ENCODE results near the gene VSIG1.

DNA sequence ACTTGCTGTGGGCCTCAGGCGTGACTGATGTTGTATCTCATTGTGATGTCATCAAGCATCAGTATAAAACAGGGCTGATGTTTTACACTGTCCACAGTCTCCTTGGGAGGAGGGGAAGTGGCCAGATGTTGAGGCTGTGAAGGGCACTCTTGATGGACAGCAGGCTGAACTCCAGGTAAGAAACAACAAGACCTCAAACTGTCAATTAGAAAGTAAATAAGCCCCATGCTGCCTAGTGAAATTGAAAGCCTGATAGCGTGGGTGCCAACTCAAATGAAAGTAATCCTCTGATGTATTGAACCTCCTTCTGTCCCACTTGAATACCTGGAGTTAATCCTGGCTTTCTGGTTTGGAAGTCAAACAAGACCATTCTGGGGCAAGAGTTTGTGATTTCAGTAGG lies 19.7 kb downstream of the VSIG1 start:
- TF ChIP-seq BHLHE40 (IDR thresholded peaks at IDR 0.05; ENCODE audit: borderline replicate concordance) = no peak
- no peak for TF ChIP-seq ZNF384 (IDR thresholded peaks at IDR 0.05)
- no peak for TF ChIP-seq HDGF (IDR thresholded peaks at IDR 0.05; ENCODE audit: borderline replicate concordance)
- TF ChIP-seq ELF4 (IDR thresholded peaks at IDR 0.05) = no peak
- no peak for TF ChIP-seq SP1 (IDR thresholded peaks at IDR 0.05)
- TF ChIP-seq LEF1 (IDR thresholded peaks at IDR 0.05; ENCODE audit: borderline replicate concordance) = no peak

Measured in HEK293T (cell line).